ENCODE measurements around the gene RELA.

- TF ChIP-seq POLR2A (IDR thresholded peaks at IDR 0.05; ENCODE audit: low read length) (no peak), PHF8 (IDR thresholded peaks at IDR 0.05; ENCODE audit: borderline replicate concordance, low read depth) (no peak), CTCF (IDR thresholded peaks at IDR 0.05) (no peak), RAD21 (conservative IDR thresholded peaks at IDR 0.05 in 1 of 2, IDR thresholded peaks at IDR 0.05 in 1 of 2) (no peak), CHD2 (IDR thresholded peaks at IDR 0.05; ENCODE audit: low read length, partially characterized antibody) (no peak), ZNF302 (CRISPR knock-in tag; IDR thresholded peaks at IDR 0.05) (no peak), BHLHE40 (IDR thresholded peaks at IDR 0.05; ENCODE audit: low read depth, low read length) (no peak)
Measured at GRCh38 chr11:65640483-65641296, 22.0 kb downstream of the RELA start.
